Stomach (tissue), 4 donors: ENCODE results near the gene EPHX1.

Experiments used
- CTCF ChIP-seq, 7 experiments: fragments of 450-650 bp in 4 of 7; fragments of 200-600 bp in 3 of 7; sonication (generic) in 3 of 7; IDR thresholded peaks; one replicate each; pipeline ENCODE4 v1.5.1; 2016 to 2019; ENCODE audit warnings: antibody characterized with exemption in 7 of 7, control low read depth in 2 of 7, mild to moderate bottlenecking in 1 of 7
- EP300 ChIP-seq: sonication (generic); formaldehyde crosslinking; IDR thresholded peaks from one replicate; pipeline ENCODE4 v1.6.1; 2017; ENCODE audit warnings: antibody characterized with exemption
- POLR2A ChIP-seq, 4 donors: fragments of 450-650 bp; IDR thresholded peaks; one replicate each; pipeline ENCODE4 v1.6.1; 2016; ENCODE audit warnings: antibody characterized with exemption in 4 of 4, control low read depth in 2 of 4, mild to moderate bottlenecking in 1 of 4, moderate library complexity in 1 of 4

DNA sequence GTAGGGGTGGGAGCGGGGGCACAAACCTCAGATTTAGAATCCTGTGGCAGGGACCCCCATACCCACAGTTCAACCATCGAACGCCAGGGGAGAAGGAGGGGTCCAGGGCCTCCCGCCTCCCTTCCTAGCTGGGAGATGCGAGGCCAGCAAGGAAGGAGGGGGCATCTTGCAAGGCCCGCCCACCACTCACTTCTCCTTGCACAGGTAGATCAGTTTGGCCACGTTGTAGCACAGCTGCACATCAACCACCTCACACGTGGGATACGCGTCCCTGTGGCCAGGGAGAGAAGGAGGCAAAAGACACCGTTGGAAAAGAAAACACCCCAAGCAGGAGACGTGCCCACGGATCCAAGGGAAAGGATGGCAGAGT is 52.6 kb downstream of the EPHX1 start:
- TF ChIP-seq CTCF (IDR thresholded peaks at IDR 0.05) (no peak), POLR2A (IDR thresholded peaks at IDR 0.05) (no peak), EP300 (no peak)
